Stimulated activated CD4-positive, alpha-beta T cell treated with anti-CD3 and anti-CD28 coated beads, TNF-alpha, amount 100 ng/mL, for 48 hours (primary cell): ENCODE measurements around the gene RSF1.

Source experiments
- DNase-seq, 3 donors: peaks; one replicate each; pipeline ENCODE4 v3.0.0-alpha.2; 2020; ENCODE audit warnings: low read depth in 3 of 3

RSF1 gene

DNA sequence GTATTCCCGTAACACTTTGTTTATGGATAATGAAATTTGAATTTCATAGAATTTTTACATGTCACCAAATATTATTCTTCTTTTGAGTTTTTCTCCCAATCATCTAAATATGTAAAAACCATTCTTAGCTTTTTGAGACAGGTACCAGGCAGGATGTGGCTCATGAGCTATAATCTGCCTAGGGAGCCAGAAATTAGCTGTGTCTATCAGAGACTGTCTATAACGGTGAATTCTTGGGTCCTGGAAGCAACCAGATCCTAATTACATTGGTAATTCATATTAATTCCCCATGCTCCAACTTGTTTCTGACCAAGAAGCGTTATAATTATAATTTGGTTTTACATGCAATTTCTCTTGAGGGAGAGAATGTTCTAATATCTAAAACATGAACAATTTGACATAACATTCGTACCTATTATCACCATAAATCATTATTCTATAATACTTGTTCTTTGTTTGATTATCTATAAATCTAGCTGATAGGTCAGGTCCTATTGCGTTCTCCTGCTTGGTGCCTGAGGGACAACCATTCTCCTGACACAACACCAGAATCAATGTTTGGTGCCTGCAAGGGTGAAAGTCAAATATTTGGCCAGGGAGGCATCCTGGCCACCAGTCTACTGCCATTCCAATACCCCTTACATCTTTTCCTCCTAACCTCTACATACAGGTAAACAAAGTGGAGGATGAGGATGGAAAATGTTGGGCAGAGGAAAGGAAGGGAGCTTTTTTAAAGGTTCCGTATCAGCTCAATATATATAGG is 69.9 kb downstream of the RSF1 start:
- no peak for DNase-seq

DNA sequence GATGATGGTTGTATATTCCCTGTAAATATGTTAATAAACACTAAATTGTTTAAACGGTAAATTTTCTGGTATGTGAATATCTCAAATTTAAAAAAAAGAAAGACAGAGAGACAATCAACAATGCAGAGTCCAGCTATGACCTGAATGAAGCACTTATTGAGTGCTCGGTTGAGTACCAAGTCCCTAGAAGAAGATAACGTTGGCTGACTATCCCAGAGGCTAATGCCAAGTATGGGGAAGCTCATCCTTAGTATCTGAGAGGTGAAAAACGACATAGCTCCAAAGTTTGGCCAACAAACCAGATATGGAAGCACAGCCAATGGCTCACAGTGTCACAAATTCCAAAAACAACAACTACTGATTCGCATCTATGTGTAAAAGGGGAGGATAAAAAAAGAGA is 71.3 kb downstream of the RSF1 start:
- no peak for DNase-seq

DNA sequence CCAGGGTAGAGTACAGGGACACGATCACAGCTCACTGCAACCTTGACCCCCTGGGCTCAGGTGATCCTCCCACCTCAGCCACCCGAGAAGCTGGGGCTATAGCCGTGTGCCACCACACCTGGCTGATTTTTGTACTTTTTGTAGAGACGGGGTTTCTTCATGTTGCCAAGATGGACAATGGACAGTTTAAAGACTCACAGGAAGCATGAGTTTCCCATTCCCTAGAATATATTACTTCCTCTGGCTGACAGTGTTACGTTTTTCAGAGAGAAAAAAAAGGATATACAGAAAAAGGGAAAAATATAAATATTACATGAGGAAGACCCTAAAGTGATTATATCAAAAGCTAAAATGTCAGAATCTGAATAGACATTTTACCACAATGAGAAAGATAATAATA is 72.3 kb downstream of the RSF1 start:
- no peak for DNase-seq

DNA sequence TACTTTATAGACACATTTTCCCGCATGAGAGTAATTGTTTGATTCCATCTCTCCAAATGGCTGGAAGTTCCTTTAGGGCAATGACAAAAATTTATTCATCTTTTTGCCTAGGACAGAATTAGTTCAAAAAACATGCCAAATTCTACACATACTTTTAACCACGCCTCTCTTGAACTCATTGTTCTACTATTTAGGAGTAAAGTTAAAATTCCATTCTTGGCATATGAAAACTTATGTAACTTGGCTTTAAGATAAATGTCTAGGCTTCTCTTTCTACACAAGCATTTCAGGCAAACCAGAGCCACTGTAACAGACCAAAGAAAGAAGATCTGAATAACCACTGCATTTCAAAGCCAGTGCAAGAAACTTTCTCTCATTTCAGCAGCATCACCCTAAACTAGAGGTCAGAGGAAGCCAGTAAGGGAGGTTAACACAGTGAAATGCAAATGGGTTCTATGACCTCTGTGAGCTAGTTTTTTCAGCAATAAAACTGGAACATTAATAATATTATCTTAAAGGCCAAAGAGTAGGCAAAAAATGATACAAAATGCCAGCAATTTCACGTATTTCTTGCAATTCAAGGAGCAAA is 73.0 kb downstream of the RSF1 start:
- no peak for DNase-seq

DNA sequence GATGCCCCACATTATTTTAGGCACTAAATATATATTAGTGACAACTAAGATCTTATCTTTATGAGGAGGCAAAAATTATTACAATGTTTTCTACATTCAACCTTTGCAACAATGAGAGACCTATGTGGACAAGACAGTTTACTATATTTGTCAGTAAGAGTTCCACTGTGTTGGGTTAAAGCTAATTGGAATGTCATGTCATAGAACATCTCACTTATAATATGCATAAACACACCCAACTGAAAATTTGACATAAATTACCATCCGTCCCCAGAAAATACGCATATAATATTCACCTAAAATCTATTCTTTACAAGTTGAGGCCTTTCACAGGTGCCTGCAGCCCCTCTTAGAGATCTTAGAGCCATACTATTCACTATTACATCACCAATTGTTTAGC is 84.0 kb downstream of the RSF1 start:
- no peak for DNase-seq

DNA sequence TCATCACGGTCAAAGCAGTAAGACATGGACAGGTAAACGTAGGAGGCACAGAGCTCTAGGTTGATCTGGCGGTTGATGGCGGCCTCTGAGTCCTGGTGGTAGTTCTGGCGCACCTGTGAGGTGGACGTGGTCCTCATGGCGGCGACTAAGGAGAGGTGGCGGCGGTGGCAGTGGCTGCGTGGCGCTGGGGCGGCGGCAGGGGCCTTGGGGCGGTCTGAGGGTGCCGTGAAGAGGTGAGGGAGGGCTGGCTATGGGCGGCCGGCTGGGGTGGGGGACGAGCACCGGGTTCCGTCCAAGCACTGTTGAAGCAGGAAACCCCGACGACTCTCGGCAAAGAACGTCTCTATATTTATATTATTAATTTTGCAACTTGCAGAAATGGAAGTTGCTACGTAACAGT is 85.6 kb downstream of the RSF1 start:
- DNase-seq = no peak

DNA sequence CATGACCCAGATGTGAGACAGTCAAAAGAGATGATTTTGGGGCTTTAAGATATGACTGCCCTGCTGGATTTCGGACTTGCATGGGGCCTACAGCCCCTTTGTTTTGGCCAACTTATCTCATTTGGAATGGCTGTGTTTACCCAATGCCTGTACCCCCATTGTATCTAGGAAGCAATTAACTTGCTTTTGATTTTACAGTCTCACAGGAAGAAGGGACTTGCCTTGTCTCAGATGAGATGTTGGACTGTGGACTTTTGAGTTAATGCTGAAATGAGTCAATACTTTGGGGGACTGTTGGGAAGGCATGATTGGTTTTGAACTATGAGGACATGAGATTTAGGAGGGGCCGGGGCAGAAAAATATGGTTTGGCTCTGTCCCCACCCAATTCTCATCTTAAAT is 88.4 kb downstream of the RSF1 start:
- no peak for DNase-seq

DNA sequence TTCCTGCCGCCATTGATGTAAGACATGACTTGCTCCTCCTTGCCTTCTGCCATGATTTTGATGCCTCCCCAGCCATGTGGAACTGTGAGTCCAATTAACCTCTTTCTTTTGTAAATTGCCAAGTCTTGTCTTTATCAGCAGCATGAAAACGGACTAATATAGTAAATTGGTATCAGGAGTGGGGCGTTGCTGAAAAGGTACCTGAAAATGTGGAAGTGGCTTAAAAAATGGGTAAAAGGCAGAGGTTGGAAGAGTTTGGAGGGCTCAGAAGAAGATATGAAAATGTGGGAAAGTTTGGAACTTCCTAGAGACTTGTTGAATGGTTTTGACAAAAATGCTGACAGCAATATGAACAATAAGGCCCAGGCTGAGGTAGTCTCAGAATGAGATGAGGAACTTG is 89.7 kb downstream of the RSF1 start:
- DNase-seq = no peak

DNA sequence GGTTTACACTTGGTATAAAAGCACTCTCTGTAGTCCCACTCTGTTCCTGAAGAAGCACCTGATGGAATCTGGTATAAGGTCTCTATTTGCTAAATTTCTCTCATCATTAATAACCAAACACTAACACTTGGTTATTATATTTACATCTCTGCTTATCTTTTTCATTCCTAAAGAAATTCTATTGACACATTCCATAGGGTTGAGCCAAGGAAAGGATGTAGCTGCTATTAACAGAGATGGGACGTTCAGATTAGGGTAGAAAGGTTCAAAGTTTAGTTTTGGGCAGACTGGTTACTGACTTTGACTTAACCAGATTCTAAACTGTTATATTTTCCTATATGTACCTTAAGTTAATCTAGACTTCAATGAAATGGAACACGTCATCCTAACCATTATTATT is 91.5 kb downstream of the RSF1 start:
- DNase-seq = no peak

DNA sequence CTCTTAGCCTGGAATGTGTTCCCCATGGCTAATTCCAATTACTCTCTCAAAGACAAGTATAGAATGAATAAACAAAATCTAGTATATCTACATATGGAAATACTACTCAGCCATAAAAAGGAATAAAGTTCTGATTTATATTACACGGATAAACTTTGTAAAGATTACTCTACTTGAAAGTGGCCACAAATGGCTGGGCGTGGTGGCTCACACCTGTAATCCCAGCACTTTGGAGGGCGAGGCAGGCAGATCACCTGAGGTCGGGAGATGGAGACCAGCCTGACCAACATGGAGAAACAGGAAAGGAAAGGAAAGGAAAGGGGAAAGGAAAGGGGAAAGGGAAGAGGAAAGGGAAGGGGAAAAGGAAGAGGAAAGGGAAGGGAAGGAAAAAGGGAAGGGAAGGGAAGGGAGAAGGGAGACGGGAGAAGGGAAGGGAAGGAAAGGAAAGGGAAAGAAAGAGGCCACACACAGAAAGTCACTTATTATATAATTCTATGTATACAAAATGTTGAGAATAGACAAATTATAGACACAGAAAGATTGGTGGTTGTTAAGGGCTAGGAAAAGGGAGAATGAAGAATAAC is 92.2 kb downstream of the RSF1 start:
- DNase-seq = no peak

DNA sequence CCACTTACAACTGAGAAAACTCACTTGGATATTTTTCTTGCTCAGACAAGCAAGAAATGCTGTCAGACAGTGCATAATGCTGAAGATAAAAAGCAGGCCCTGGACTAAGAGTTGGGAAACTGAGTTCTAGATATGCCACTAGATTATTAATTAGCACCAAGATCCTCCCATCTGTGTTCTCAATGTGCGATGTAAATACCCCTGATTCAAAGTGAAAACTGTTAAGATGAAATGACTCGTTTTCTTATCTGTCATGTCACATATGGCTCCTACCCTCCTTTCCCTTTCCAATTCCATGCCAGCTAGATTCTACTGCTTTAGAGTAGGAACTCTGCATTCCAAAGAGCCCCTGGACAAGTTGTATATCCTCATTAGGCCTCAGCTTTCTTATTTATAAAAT is 94.0 kb downstream of the RSF1 start:
- DNase-seq = no peak

DNA sequence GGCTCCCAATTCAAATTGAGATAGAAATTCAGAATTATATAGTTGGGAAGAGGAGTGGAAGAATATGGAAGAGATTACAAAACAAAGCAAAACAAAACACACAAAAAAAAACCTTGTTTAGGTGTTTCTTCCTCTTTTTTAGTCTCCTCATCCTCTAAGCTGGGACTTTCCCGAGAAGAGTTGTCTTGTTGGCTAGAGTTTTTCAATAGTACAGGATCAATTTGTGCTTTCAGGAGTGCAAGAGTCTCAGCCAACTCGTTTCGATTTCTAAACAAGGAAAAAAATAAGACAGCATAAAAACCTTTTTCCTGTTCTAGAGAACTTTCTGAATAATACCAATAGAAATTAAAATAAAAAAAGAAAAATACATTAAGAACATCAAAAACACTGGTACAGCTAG is 95.1 kb downstream of the RSF1 start:
- no peak for DNase-seq

DNA sequence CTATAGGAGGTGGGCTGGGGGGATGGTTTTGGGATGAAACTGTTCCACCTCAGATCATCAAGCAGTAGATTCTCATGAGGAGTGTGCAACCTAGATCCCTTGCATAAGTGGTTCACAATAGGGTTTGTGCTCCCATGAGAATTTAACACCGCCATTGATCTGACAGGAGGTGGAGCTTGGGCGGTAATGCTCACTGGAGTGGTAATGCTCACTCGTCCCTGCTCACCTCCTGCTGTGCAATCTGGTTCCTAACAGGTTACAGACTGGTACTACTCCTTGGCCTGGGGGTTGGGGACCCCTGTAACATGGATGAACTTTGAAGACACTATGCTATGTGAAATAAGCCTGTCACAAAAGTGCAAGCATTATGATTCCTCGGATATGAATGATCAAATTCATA is 95.9 kb downstream of the RSF1 start:
- no peak for DNase-seq

DNA sequence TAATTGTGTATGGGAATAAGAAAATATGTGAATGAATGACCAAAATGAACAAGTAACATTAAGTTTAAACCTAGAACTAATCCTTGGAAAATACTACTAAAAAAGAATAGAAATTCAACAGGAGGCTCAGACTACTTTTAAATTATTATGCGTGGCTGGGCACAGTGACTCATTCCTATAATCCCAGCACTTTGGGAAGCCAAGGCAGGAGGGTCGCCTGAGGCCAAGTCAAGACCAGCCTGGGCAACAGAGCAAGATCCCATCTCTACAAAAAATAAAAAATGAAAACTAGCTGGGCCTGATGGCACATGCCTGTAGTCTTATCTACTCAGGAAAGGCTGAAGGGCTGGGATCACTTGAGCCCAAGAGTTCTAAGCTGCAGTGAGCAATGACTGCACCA is 97.5 kb downstream of the RSF1 start:
- no peak for DNase-seq

DNA sequence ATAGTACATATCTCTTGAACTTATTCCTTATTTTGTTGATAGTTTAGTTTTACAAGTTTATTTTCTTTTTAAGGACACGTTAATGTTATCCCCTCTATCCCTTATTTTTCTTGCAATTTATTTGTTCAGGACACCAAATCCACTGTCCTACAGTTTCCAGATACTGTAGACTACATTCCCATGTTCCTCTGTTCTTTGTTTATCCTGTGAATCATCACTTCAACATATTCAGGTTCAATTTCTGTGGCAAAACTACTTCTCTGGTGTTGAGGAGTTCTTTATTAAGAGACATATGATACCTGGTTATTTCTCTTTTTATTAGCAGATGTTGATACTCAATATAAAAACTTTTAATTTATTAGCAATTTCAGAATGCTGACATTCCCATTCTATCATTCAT is 110.2 kb downstream of the RSF1 start:
- DNase-seq = no peak

DNA sequence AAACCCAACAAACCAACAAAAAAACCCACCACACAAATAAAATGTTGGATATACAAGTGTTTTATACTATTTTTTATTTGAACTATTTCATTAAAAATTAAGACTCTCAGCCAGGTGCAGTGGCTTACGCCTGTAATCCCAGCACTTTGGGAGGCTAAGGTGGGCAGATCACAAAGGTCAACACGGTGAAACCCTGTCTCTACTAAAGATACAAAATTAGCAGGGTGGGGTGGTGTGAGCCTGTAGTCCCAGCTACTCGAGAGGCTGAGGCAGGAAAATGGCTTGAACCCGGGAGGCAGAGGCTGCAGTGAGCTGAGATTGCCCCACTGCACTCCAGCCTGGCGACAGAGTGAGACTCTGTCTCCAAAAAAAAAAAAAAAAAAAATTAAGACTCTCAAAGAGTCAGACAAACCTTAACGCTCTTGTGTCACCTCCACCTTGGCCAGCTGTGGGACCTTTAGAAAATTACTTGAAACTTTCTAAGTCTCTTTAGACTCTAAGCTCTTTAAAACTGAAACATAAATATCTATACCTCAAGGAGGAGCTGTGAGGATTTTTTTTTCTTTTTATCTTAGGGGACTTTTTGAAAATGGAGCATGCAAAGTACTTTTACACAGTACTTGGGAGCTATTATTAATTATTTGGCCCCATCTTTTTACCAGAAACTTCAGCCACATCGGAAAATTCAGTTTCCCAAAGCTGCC is 114.5 kb downstream of the RSF1 start:
- DNase-seq = no peak

DNA sequence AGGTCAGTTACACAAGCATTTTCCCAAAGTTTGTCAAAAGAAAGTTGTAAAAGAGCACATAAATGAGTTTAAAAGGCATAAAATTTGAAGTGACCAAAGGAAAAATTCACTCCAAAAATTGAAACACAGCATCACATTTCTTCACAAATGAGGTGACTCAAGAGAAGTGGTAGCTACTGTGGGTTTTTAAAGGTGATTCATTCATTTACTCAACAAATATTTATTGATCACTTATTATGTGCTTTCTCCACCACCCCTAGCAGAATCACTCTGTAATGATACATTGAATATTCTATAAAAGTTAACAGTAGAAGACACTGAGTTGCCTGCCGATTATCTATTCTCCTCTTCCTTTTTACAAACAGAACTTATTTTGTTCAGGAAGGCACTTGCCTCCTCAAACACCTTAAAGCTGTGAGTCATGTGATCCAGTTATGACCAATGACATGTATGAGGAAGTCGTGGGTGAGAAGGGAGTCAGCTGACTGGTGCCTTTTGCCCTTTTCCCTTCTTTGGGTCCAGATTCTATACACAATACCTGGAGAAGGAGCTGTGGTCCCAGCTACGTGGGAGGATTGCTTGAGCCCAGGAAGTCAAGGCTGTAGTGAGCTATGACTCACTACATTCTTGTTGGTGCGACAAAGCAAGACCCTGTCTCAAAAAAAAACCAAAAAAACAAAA is 115.2 kb downstream of the RSF1 start:
- no peak for DNase-seq

DNA sequence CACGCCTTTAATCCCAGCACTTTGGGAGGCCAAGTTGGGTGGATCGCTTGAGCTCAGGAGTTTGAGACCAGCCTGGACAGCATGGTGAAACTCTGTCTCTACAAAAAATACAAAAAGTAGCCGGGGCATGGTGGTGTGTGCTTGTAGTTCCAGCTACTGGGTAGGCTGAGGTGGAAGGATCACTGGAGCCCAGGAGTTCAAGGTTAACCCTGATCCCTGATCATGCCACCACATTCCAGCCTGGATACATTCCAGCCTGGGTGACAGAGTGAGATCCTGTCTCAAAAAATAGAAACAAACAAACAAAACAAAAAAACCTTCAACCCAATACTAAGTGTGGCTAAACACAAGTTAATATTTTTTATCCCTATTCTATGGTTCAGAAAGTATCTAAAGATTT is 116.5 kb downstream of the RSF1 start:
- no peak for DNase-seq

DNA sequence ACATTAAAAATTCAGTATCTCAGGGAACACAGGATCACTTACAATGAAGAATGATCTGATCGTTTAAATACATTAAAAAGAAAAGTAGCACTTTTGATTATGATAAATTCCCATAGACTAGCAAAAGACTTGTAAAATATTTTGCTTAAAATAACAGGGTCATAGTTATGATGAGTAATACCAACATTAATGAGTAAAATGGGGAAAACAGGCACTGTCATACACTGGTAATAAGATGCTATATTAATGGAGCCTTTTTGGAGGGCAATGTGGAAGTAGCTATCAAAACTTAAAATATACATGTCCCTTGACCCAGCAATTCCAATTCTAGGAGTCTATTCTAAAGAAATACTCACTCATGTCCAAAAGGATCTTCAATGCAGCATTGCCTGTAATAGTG is 121.1 kb downstream of the RSF1 start:
- DNase-seq = no peak

DNA sequence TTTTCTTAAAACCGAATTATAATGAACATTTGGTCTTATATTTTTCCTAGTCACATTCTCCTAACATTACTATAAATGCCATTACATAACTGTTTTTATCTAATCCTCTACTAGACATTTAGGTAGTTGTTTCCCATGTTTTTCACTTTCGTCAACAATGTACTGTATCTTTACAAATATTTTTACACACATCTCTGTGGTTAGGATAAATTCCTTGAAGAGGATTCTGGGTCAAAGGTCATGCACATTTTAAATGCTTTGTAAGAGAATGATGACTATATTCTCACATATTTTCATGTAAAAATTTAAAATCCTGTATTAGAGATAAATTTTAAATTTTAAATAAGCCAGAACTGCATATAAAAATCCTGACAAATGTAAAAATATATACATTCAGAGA is 121.6 kb downstream of the RSF1 start:
- no peak for DNase-seq

DNA sequence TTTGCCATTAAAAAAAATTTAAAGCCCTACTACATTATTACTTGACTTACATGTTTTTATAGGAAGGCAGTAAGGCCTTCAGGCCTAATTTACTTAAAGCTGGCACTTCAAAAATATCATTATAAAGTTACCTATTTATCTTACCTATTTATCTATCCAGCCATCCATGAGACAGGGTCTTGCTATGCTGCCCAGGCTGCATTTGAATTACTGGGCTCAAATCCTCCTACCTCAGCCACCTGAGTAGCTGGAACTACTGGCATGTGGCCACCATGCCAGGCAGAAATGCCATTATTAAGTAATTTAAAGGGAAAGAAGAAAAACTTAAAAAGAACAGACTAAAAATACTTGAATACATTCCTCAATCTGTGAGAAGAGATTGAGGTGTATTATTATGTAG is 122.7 kb downstream of the RSF1 start:
- no peak for DNase-seq

DNA sequence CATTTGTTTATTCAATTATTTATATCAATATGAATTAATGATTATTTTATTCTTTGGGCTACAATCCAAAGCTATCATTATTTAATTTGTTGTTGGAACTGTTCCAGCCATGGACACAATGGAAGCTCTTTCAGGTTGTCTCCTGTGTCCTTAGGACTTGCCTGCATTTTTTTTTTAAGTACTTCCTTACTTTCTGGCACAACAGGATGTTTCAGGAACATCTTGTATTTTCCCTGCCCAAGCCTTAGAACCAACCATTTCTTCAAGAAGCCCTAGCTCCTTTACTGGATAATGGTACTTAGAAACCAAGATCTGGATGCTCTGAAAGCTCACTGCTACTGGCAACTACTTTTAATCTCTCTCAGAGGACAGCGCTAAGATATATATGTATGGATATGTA is 125.1 kb downstream of the RSF1 start:
- DNase-seq = no peak
